IMR-90 (cell line): Measurements from ENCODE around the gene CDK5. TPM values are rescaled to one million over a fixed set of nuclear protein-coding genes. Genes with fewer than 3 reads are reported as not detected.
"Not testable (repeated sequence)": the region's sequence is repeated elsewhere in the genome, so short reads cannot be mapped to it uniquely, and the experiment has no call there.

Experiments
- ATAC-seq: fragments of 200-7000 bp; cut with Tn5 transposase; 2 replicates; pipeline ENCODE4 v1.9.1; 2020; ENCODE audit warnings: low read depth, mild to moderate bottlenecking, moderate library complexity
- BruUV-seq: library from RNA; stranded (reverse); fragments of 400-500 nt; replicated peaks from 2 replicates; lab custom pipeline; 2021; lab: Mats Ljungman, UMichigan
- CTCF ChIA-PET: fragments of 300-600 bp; formaldehyde crosslinking; extraction: SDS; loops from one replicate; lab custom pipeline; 2021; ENCODE audit warnings: antibody characterized with exemption; lab: Yijun Ruan, JAX
- POLR2A ChIA-PET: fragments of 300-600 bp; sonication (Branson Sonifier 250); formaldehyde crosslinking; loops from one replicate; lab custom pipeline; 2022; ENCODE audit warnings: antibody characterized with exemption; ENCODE audit not compliant: unreplicated experiment; lab: Charles Lee
- DNase-seq: peaks from one replicate; pipeline ENCODE4 v3.0.0; 2013
- H2AFZ ChIP-seq: replicated peaks from 2 replicates; pipeline ENCODE3; 2013; ENCODE audit warnings: low read length, mild to moderate bottlenecking; ENCODE audit not compliant: poor library complexity
- H2AK5ac ChIP-seq: 2 replicates; pipeline ENCODE4 v1.6.1; 2013; ENCODE audit warnings: low read depth, low read length, inconsistent platforms
- H2AK9ac ChIP-seq: replicated peaks from 2 replicates; pipeline ENCODE3; 2013; ENCODE audit warnings: mild to moderate bottlenecking, low read depth, low read length, moderate library complexity; ENCODE audit not compliant: poor library complexity
- H2BK120ac ChIP-seq: 2 replicates; pipeline ENCODE4 v1.6.1; 2013; ENCODE audit warnings: low read depth, low read length, inconsistent platforms
- H2BK15ac ChIP-seq: 3 replicates; pipeline ENCODE4 v1.6.1; 2013; ENCODE audit warnings: low read depth, low read length, inconsistent platforms
- H2BK20ac ChIP-seq: 2 replicates; pipeline ENCODE4 v1.6.1; 2013; ENCODE audit warnings: low read depth, mild to moderate bottlenecking, inconsistent platforms, low read length, moderate library complexity
- H2BK5ac ChIP-seq: 2 replicates; pipeline ENCODE4 v1.6.1; 2013; ENCODE audit warnings: mild to moderate bottlenecking, low read depth, low read length, inconsistent platforms; ENCODE audit not compliant: poor library complexity, severe bottlenecking
- H3K14ac ChIP-seq: replicated peaks from 2 replicates; pipeline ENCODE4 v1.6.1; 2013; ENCODE audit warnings: low read depth, low read length, inconsistent platforms
- H3K18ac ChIP-seq: 2 replicates; pipeline ENCODE4 v1.6.1; 2013; ENCODE audit warnings: low read depth, low read length, control low read depth
- H3K23ac ChIP-seq: 2 replicates; pipeline ENCODE4 v1.6.1; 2013; ENCODE audit warnings: low read depth, low read length, inconsistent platforms
- H3K27ac ChIP-seq: 2 replicates; pipeline ENCODE4 v1.5.1; 2013; ENCODE audit warnings: mild to moderate bottlenecking, control low read depth, low read length; ENCODE audit not compliant: insufficient read depth
- H3K27me3 ChIP-seq: 2 replicates; pipeline ENCODE4 v1.6.1; 2013; ENCODE audit warnings: low read length; ENCODE audit not compliant: control insufficient read depth, insufficient read depth
- H3K36me3 ChIP-seq: 2 replicates; pipeline ENCODE4 v1.6.1; 2013; ENCODE audit warnings: low read length, mixed read lengths; ENCODE audit not compliant: control insufficient read depth, insufficient read depth
- H3K4ac ChIP-seq: 2 replicates; pipeline ENCODE4 v1.6.1; 2013; ENCODE audit warnings: low read depth, low read length, inconsistent platforms
- H3K4me1 ChIP-seq: 2 replicates; pipeline ENCODE4 v1.6.1; 2013; ENCODE audit warnings: low read length, mixed read lengths; ENCODE audit not compliant: control insufficient read depth, insufficient read depth
- H3K4me2 ChIP-seq: 2 replicates; pipeline ENCODE4 v1.6.1; 2013; ENCODE audit warnings: low read depth, mild to moderate bottlenecking, control low read depth, low read length, moderate library complexity
- H3K4me3 ChIP-seq: 2 replicates; pipeline ENCODE4 v1.5.1; 2013; ENCODE audit warnings: low read depth, mild to moderate bottlenecking, control low read depth, low read length, moderate library complexity; ENCODE audit not compliant: insufficient read depth
- H3K56ac ChIP-seq: 2 replicates; pipeline ENCODE4 v1.6.1; 2013; ENCODE audit warnings: low read length, inconsistent platforms; ENCODE audit not compliant: insufficient read depth; ENCODE audit errors: extremely low read depth
- H3K79me1 ChIP-seq, 2 experiments: 2 replicates each; pipeline ENCODE4 v1.6.1; 2013; ENCODE audit warnings: low read length in 2 of 2, inconsistent platforms in 1 of 2, low read depth in 1 of 2
- H3K9ac ChIP-seq: 2 replicates; pipeline ENCODE4 v1.6.1; 2013; ENCODE audit warnings: low read depth, low read length, control low read depth
- H3K9me1 ChIP-seq: 2 replicates; pipeline ENCODE4 v1.6.1; 2013; ENCODE audit warnings: low read length, inconsistent platforms; ENCODE audit not compliant: insufficient read depth
- H3K9me3 ChIP-seq: 2 replicates; pipeline ENCODE4 v1.6.1; 2013; ENCODE audit warnings: low read length; ENCODE audit not compliant: control insufficient read depth, insufficient read depth
- H4K20me1 ChIP-seq: 2 replicates; pipeline ENCODE4 v1.6.1; 2013; ENCODE audit warnings: low read length, inconsistent platforms; ENCODE audit not compliant: insufficient read depth
- H4K5ac ChIP-seq: 2 replicates; pipeline ENCODE4 v1.6.1; 2013; ENCODE audit warnings: mild to moderate bottlenecking, low read depth, low read length, control low read depth
- H4K8ac ChIP-seq, 2 experiments: 2 replicates each; pipeline ENCODE4 v1.6.1; 2013; ENCODE audit warnings: low read depth in 2 of 2, low read length in 2 of 2, control low read depth in 1 of 2, inconsistent platforms in 1 of 2
- H4K91ac ChIP-seq: 2 replicates; pipeline ENCODE4 v1.6.1; 2013; ENCODE audit warnings: low read depth, low read length, inconsistent platforms; ENCODE audit not compliant: insufficient read depth
- WGBS, 2 experiments: methylation state at CpG; one replicate each; pipeline versions ENCODE4 v1.1.5 to v1.1.7; 2013; ENCODE audit warnings: missing lambda C conversion rate in 2 of 2; ENCODE audit not compliant: insufficient read length in 1 of 2; ENCODE audit errors: extremely low coverage in 2 of 2; 5-methylcytosine and 5-hydroxymethylcytosine counted together
- dilution Hi-C: fragments of 300-500 bp; cut with HindIII; formaldehyde crosslinking; loops from one replicate; pipeline ENCODE4 v1.14.3; 2018; ENCODE audit warnings: low sequenced_read_pairs; ENCODE audit not compliant: unreplicated experiment
- in situ Hi-C: fragments of 300-500 bp; cut with MboI; formaldehyde crosslinking; loops from 3 replicates; pipeline ENCODE4 v1.14.3; 2019; ENCODE audit warnings: low sequenced_read_pairs, inconsistent platforms, mixed read lengths
- intact Hi-C: fragments of 100-400 bp; cut with micrococcal nuclease; formaldehyde crosslinking; loops from 2 replicates; pipeline ENCODE4 v1.10.0; 2022
- polyA plus RNA-seq, 3 experiments: library from polyadenylated mRNA; depleted of rRNA; stranded (reverse); fragments of >200 nt; gene quantifications; 2 replicates each; pipeline ENCODE4 v1.2.3, GENCODE V29; 2012; ENCODE audit warnings: low replicate concordance in 1 of 3
- total RNA-seq: library from RNA; depleted of rRNA; stranded (reverse); fragments of >200 nt; gene quantifications from 2 replicates; pipeline ENCODE4 v1.2.3, GENCODE V29; 2012

Gene CDK5
- total and polyA plus RNA-seq, 2 of the 4 experiments (the other 2 are of a cell fraction): 22.4 to 34.8 TPM

- H2AFZ ChIP-seq, CTCF ChIA-PET, H2BK5ac ChIP-seq, H2BK20ac ChIP-seq, H3K56ac ChIP-seq, ATAC-seq, in situ Hi-C loops, intact Hi-C loops, H3K79me1 ChIP-seq, H3K4me3 ChIP-seq, H3K9me3 ChIP-seq, POLR2A ChIA-PET, H3K23ac ChIP-seq, H3K9ac ChIP-seq, H3K4me2 ChIP-seq, dilution Hi-C loops, BruUV-seq, H3K18ac ChIP-seq, H3K14ac ChIP-seq, H4K91ac ChIP-seq, H2BK120ac ChIP-seq, H2AK9ac ChIP-seq, H4K5ac ChIP-seq, H2AK5ac ChIP-seq, H2BK15ac ChIP-seq, H3K27me3 ChIP-seq, H3K27ac ChIP-seq, H4K8ac ChIP-seq, H3K4ac ChIP-seq, DNase-seq: not testable (repeated sequence)
- Histone ChIP-seq H3K36me3 (peaks cover 12% of the 10 kb centered on the region; the same call in 1 of the 2 replicates), H3K4me1 (peaks cover 24% of the 10 kb centered on the region), H3K9me1 (peaks cover 21% of the 10 kb centered on the region), H4K20me1 (peaks cover 21% of the 10 kb centered on the region)
- WGBS, 2 experiments: 97% methylated on average over 5 of the region's 10 CpGs; no CpG with 5 or more reads in 1 of the 2 experiments
These were observed 14.2 kb downstream of the CDK5 start for GRCh38 chr7:151043449-151043848.
